HG03469 (cell line): ENCODE results near the gene DOCK1.

Experiments used
- ATAC-seq: cut with Tn5 transposase; IDR thresholded peaks from one replicate; pipeline ENCODE4 v1.9.1; 2021; ENCODE audit warnings: mild to moderate bottlenecking, moderate library complexity, moderate number of reproducible peaks; ENCODE audit not compliant: unreplicated experiment

DOCK1 gene

DNA sequence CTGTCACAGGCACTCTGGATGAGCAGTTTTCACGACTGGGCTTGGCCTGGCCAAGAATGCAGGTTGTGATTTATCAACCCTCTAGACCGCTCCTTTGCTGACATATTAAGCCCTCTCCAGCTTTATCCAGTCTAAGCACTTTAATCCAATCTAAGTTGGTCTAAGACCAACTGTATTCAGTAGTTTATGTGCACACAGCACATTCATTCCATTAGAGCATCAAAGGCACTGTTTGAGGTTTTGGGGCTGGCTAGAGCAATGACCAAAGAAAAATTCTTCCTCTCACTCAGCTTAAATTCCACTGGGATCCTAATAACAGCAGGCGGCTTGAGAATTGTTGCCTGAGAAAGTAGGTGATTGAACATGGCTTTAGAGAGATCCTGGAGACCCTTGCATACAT is 467.1 kb downstream of the DOCK1 start:
- no peak for ATAC-seq

DNA sequence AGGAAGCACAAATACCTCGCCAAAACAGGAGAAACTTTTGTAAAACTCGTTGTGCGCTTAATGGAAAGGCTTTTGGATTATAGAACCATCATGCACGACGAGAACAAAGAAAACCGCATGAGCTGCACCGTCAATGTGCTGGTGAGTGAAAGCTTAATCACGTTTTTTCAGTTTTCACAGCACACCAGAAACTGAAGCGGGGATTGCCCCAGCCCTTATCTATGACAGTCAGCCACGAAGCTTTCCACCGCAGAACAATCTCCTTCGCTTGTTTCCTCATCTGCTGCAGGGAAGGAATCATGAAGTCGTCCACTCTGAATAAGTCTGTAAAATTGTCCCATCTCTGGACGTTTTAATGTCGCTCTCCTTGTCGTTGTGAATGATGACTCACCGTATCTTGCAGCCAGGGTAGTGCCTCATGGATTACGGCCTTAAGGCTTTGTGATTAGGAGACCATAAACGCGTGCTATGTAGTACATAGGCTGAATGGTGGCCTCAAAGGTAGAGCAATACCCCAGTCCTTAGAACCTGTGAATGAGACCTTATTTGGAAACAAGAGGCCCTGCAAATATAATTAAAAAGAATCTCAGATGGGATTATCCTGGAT is 468.9 kb downstream of the DOCK1 start:
- no peak for ATAC-seq

DNA sequence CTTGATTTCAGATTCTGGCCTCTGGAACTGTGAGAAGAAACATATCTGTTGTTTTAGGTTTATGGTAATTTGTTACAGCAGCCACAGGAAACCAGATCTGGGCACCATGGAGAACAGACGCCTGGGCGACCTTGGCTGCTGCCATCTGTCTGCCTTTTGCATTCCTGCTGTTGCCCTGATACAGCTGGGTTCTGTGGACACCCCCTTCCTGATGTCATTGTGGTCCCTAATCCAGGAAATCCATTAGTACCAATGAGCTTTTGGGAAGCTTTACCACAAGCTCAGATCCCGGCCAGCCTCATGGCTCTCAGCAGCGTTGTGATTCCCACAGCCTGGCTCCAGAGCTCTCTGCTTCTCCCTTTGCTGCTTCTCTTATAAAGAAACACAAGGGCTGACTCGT is 469.7 kb downstream of the DOCK1 start:
- ATAC-seq: no peak

DNA sequence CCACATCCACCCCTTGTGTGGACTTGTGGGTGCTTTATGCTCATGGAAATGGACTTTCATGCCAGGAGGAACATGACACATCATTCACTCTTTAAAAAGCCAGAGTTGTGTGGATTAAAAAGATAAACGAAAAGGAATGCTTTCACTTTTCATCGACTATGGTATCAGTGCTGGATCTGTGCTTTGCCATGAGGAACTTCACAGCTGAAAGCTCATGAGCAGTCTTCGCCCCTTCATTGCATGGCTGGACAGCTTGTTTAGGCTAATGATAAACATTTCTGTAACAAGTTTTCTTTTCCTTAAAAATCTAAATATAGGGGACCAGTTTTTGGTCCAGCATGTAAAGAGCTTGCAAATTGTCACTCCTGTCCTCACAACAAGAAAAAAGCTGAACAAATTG is 470.2 kb downstream of the DOCK1 start:
- no peak for ATAC-seq

DNA sequence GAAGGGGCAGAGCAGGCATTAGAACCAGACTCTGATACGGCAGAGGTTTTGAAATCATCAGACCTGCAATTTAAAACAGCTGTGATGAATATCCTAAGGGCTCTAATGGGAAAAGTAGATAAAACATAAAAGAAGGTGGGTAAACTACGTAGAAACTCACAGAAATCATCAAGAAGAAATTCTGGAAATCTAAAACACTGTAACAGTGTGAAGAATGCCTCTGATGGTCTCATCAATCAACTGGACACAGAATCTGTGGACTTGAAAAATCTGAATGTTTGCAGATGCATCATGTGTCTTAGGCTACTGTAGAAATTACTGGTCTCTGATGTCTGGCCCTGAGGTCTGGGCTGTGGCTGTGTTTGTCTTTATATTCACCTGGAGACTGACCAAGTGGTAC is 470.8 kb downstream of the DOCK1 start:
- ATAC-seq: no peak

DNA sequence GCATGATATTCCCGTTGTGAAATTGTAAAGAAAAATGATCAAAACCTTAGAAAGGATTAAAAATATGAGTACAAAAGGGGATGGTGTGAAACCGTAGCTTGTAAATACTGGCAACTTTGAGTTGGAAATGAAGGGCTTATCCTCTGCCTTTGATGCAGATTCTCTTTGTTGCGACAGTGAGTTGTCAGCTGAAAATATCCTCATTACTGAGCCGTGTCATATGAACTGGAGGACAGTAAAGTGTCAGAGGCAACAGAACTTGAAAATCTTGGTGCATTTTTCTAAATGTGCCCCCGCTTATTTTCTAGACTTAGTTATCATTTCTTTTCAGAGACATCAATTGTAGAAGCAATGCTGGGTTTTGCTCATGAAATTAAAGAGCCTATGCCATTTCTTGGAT is 473.4 kb downstream of the DOCK1 start:
- ATAC-seq: no peak

DNA sequence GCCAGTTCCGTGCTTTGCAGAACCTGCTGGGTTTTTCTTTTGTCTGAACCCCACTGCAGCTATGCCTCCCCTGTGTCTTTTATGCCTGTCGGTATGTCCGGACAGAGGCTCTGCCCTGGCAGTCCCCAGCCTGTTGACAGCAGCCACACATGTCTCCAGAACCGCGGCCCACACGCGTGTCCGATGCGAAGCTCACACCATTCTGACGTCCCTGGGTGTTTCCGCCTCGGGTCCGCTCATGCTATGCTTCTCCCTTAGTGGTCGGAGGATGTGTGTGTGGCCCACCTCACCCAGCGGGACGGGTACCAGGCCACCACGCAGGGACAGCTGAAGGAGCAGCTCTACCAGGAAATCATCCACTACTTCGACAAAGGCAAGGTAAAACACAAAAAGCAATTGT is 479.3 kb downstream of the DOCK1 start:
- ATAC-seq: no peak

DNA sequence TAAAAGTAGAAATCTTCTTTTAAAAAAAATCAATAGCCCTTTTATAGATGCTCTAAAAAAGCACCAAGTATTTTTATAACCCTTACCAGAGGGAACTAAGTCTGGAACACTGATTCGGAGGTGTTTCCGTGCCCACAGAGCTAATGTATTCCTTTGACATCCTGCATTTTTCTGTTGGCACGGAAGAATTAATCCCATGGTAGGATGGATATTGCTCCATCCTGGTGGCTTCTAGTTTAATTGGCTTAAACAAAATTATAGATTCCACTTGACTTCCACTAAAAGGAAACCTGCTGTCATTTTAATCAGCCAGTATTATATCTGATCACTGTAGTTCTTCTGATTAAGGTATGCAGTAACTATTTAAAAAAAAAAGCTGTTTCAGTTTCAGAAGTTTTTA is 479.8 kb downstream of the DOCK1 start:
- ATAC-seq: no peak

DNA sequence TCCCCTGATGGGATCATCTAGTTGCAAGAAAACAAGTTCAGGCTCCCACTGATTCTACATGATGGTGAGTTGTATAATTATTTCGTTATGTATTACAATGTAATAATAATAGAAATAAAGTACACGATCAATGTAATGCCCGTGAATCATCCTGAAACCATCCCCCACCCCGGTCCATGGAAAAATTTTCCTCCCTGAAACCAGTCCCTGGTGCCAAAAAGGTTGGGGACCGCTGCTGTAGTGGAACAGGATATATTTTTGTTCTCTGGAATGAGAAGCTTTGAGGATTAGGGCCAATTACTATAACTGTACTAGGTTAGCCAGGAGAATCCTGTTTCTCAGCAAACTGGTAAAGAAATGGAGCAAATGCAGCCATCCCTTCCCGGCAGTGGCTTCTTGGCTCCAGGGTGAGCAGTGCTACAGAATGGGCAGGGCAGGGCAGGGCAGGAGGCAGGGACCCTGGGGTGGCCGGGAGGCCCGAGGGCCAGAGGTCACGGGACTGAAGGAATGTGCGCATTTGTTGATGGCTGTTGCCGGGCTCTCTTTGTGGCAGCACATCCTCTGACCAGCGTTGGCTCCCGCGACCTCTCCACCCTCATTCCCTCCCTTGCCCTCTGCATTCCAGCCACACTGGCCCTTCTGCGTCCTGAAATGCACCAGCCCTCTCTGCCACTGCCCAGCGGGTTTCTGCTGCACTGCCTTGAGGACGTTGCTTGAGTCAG is 481.5 kb downstream of the DOCK1 start:
- ATAC-seq: no peak

DNA sequence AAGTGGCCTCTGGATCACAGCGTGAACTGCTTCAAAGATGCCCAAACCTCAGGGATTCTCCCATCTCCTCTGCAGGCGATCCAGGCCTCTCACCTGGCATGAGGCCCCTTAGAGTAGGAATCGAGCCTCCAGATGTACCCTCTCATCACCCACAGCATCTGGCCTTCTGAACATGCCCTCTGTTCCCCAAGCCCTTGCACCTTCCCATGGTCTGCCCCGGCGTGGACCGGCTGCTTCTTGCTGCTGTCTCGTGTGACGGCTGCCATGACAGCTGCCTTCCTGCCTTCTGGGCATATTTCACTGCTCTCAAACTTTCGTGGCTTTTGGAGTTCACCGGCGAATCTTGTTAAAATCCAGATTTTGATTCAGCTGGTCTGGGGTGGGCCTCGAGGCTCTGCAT is 486.6 kb downstream of the DOCK1 start:
- no peak for ATAC-seq

DNA sequence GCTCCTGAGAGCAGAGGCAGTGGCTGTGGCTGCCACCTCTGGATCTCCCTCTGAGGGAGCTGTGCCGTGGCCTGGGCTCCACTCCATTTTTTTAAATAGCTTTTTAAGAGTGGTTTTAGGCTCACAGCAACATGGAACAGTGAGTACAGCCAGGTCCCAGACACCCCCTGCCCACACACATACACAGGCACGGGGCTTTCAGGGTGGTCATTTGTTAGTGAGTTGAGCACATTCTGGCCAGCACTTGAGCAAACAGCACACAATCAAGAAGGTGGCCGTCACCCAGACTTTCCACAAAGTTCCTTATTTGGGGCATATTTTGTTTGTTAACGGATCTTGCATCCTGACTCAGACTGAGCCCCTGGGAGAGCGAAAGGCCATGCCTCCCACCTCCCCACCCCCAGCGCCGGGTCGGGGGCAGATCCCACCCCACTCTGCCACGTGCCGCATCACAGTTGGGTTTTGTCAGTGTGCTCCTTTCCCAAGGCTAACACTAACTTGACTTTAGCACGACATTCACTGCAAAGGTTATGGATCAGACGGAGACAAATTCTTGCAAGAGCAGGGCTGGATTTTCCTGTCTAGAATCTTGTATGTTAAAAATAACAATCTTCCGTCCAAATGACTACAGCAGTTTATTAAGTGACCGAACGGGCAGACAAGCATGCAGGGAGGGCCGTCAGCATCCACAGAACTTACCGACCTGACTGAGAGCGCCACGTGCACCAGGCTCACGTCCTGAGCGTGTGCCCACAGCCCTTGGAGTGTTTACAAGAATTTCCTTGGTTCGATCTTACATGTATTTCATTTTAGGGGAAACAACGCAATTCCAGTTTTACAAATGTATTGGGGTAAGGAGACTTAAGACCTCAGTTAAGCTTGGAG is 487.4 kb downstream of the DOCK1 start:
- no peak for ATAC-seq

DNA sequence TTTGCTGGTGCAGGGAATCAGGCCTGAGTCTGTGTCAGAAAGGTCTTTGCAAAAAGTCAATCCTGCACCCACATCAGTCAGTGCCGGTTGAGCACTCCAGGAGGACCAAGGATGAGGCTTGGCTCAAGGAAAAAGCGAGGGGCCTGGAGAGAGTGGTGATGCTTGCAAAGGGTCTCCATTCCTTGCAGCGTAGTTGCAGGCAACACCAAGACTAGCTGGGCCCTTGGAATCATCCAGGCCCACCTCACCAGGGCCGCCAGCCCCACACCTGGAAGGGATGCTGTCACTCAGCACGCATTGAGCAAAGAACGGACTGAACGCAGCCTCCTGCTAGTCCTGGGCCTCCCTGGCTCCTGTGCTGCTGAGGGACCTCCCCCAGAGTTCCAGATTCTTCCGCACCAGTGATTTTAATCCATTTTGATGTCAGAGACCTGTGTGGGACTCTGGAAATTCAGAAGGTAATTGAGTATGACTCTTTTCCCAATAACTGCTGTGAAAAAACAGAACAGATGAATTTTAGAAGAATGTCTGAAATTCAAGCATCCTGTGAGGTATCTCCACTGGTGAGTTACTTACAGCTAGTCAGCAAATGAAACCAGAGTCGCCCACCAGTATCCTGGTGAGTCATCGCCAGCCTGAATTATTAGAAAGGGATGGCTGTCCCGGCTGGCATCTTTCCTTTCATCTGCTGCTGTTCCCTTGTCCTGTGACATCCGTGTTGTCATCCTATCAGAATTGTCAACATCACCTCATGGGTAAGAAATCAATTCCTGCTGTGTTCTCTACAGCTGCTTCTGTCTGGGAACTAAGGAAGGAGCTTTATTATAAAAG is 493.1 kb downstream of the DOCK1 start:
- no peak for ATAC-seq

DNA sequence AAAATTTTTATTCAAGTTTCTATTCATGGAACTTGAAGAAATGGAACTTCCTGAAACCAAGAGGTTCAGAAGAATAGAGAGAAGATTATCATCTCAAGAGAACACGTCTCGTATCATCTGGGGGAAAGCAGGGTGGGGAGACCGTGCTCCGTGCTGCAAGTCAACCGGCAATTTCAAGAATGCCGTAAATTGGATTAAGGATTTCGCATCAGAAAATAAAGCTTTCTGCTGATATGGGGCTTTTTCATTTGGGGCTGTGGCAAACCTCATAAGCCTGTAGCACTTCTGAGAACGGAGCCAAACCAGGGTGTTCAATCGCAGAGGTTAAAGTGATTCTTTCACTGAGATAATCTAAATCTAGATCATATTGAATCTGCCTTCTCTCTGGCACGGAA is 493.7 kb downstream of the DOCK1 start:
- ATAC-seq: no peak

DNA sequence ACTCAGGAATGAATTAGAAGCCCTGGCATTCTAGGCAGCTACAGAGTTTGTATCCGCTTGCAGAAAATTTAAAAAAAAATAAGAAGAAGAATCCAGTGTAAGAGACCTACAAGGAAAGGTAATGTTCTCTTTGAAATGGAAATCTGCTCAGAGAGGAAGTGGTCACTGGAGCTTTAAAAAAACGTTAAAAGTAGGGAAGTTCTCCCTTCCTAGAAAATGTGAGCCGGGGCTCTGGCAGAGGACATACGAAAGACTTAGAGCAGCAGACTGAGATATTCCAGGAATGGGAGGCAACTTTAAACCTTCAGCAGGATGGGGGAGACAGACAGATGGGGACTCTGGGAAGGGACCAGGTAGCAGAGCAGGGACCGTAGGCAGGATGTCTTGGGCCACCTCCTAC is 494.4 kb downstream of the DOCK1 start:
- no peak for ATAC-seq

DNA sequence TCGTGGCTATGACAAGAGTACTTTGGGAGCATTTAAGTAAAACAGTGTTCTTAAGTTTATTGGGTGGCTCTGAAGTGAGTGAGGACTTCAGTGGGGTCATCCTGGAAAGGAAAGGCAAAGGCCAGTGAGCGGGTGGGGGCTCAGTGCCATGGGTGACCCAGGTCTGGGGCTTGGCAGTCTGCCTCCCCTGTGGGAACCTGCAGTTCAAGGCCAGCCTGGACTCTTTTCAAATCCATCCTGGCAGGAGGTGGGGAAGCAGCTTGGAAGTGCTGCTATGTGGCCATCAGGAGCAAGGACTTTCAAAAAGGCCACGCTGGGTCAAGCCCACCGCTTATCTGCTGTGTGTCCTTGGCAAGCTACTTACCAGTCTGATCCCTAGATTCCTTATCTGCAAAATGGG is 495.0 kb downstream of the DOCK1 start:
- ATAC-seq: no peak

DNA sequence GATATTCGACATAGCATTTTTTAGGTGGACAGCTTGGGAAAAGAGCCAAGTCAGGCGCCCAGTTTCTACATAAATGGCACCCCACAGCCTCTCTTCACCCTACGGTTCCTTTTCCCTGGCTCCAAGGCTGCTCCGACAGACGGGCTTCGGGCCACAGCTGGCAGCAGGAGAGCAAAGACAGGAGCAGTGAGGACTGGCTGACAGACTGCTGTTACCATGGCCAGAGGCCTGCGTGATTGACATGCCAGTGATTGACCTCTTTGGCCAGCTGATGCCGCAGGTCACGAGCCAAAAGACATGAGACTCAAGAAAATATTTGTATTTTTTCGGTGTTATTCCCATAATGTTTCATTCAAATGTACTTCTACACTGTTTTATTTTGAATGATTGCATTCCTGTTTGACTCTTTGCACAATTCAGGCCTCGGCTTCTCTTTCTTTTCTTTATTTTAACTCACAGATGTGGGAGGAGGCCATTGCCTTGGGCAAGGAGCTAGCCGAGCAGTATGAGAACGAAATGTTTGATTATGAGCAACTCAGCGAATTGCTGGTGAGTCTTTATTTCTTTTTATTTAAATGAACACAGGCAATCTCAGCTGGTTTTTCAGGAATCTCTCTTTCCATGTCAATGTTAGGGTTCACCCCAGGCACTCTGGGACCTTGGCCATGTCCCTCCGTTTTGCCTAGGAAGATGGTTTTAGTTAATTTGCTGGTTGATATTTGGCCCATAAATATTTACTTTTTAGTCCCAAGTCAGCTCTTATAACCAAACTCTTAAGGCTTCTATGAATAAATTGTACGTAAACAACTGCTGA is 497.6 kb downstream of the DOCK1 start:
- no peak for ATAC-seq

DNA sequence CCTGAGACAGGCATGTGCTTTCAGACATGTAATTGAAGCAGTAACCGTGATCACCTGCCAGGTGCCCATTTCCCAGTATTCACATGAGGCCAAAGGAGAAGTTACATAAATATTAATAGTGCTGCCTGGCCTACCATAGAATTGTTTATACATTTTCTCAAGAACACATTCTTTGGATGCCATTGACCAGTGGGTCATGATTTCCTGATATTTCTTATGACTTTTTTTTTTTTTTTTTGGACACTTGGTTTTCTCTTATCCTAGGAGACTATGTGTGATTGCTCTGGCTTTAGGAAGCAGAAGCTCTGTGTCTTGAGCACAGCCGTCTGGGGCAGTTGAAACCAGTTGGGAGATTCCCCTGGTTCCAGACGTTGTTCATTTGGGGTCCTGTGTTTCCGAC is 500.0 kb downstream of the DOCK1 start:
- ATAC-seq: no peak

DNA sequence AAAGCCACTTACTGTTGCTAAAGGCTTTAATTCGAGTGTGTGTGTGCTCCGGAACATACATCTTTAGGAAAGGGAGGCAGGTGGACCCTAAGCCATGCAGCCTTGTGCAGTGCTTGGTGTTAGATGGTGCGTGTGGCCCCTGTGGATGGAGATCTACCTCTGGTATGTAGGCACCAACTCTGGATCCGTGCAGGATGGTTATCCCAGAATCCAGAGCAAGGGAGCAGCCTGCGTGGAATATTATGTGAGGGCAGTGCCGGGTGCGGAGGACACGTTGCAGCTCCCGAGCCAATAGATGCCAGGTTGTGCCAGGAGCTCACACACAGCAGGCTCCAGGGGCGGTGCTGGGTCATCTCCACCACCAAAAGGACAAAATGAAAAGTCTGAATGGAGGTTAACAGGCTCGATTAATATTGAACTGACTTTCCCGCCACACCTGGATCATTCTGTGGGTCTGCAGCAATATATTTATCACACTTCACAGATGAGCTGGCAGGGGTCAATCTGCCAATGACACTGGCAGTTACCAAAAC is 500.9 kb downstream of the DOCK1 start:
- no peak for ATAC-seq

DNA sequence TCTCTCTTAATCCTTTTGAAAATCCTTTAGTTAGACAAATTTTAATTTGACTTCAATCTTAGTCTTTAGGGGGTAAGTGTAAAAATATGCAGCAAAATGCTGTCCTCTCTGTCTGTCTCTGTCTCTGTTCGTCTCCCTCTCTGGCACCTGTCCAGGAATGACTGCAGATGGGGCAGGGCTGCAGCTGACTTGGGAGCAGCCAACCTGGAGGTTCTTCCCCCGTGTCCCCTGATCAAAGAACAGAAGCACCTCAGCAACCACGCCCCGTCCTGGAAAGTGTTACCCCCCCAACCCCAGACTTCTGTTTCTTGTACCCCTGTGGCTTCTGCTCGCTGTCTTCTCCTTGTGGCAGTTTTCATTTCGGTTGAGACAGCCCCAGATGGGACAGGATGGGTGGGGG is 502.3 kb downstream of the DOCK1 start:
- no peak for ATAC-seq

DNA sequence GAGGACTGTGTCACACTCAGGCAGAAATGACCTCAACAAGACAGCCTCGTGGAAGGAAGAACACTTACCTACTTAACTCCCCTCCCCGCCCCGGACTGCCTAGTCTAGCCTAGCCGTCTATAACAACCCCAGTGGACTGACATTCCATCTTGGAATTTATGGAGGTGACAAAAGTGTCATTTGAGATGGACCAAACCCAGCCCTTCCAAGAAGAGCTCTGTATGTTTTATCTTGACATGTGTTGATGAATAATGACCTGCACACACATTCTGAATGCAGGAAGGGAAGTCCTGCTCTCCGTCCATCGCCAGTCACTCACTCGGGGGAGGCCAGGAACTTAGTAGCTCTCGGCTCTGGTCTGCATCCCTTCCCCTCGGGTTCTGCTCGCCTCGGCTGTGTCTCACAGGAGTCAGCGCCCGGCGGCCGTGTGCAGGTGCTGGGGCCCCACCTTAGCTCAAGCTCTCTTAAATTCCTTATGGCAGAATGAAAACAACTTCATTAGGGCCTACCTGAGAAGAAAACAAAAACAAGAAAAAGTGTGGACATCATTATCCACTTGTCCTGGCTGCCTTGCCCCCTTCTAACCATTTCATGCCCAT is 503.0 kb downstream of the DOCK1 start:
- ATAC-seq: no peak
